H9 (cell line): Measurements from ENCODE around the gene LRP1B. TPM values are rescaled to one million over a fixed set of nuclear protein-coding genes. Genes with fewer than 3 reads are reported as not detected.
"Not testable (repeated sequence)": the region's sequence is repeated elsewhere in the genome, so short reads cannot be mapped to it uniquely, and the experiment has no call there.

ENCODE experiments used
- DNase-seq: peaks from one replicate; pipeline ENCODE4 v3.0.0-alpha.2; 2017
- H2AFZ ChIP-seq: one replicate; pipeline ENCODE4 v1.6.1; 2013; ENCODE audit warnings: mild to moderate bottlenecking, low read length, control low read depth, moderate library complexity
- H2AK5ac ChIP-seq: 2 replicates; pipeline ENCODE4 v1.6.1; 2013; ENCODE audit warnings: low read length, control low read depth, mixed read lengths; ENCODE audit not compliant: insufficient read length
- H2BK120ac ChIP-seq: one replicate; pipeline ENCODE4 v1.6.1; 2013; ENCODE audit warnings: low read depth, mild to moderate bottlenecking, low read length, control low read depth, inconsistent platforms; ENCODE audit not compliant: poor library complexity, severe bottlenecking
- H2BK12ac ChIP-seq: 2 replicates; pipeline ENCODE4 v1.6.1; 2013; ENCODE audit warnings: low read length, control low read depth, mixed read lengths, low read depth; ENCODE audit not compliant: insufficient read length
- H2BK15ac ChIP-seq: 2 replicates; pipeline ENCODE4 v1.6.1; 2013; ENCODE audit warnings: low read depth, low read length, control low read depth
- H2BK20ac ChIP-seq: one replicate; pipeline ENCODE4 v1.6.1; 2013; ENCODE audit warnings: low read depth, mild to moderate bottlenecking, low read length, control low read depth, inconsistent platforms; ENCODE audit not compliant: poor library complexity, severe bottlenecking
- H2BK5ac ChIP-seq: 2 replicates; pipeline ENCODE4 v1.6.1; 2013; ENCODE audit warnings: low read length, control low read depth, mixed read lengths; ENCODE audit not compliant: insufficient read length
- H3K14ac ChIP-seq: 2 replicates; pipeline ENCODE4 v1.6.1; 2013; ENCODE audit warnings: low read length, control low read depth; ENCODE audit not compliant: insufficient read depth
- H3K18ac ChIP-seq: 2 replicates; pipeline ENCODE4 v1.6.1; 2013; ENCODE audit warnings: low read depth, mild to moderate bottlenecking, mixed read lengths, low read length, control low read depth; ENCODE audit not compliant: insufficient read length
- H3K23ac ChIP-seq: 2 replicates; pipeline ENCODE4 v1.6.1; 2013; ENCODE audit warnings: low read length, control low read depth, mixed read lengths, low read depth; ENCODE audit not compliant: insufficient read length
- H3K23me2 ChIP-seq: 2 replicates; pipeline ENCODE4 v1.6.1; 2013; ENCODE audit warnings: low read depth, mild to moderate bottlenecking, mixed read lengths, low read length, control low read depth; ENCODE audit not compliant: insufficient read length, poor library complexity, severe bottlenecking
- H3K27ac ChIP-seq: 2 replicates; pipeline ENCODE4 v1.5.1; 2013; ENCODE audit warnings: low read length, control low read depth, mixed read lengths, low read depth; ENCODE audit not compliant: insufficient read length
- H3K27me3 ChIP-seq: 2 replicates; pipeline ENCODE4 v1.6.1; 2013; ENCODE audit warnings: low read length, control low read depth, inconsistent platforms; ENCODE audit not compliant: insufficient read depth
- H3K4ac ChIP-seq: 2 replicates; pipeline ENCODE4 v1.6.1; 2013; ENCODE audit warnings: low read depth, mild to moderate bottlenecking, control low read depth, inconsistent platforms, low read length, moderate library complexity
- H3K4me1 ChIP-seq: 2 replicates; pipeline ENCODE4 v1.6.1; 2013; ENCODE audit warnings: low read length, control low read depth, inconsistent platforms; ENCODE audit not compliant: insufficient read depth
- H3K4me2 ChIP-seq: 2 replicates; pipeline ENCODE4 v1.6.1; 2013; ENCODE audit warnings: low read length, control low read depth, mixed read lengths; ENCODE audit not compliant: insufficient read length, insufficient read depth
- H3K56ac ChIP-seq: 2 replicates; pipeline ENCODE4 v1.6.1; 2013; ENCODE audit warnings: low read depth, mild to moderate bottlenecking, mixed read lengths, low read length, control low read depth; ENCODE audit not compliant: insufficient read length
- H3K79me1 ChIP-seq: 2 replicates; pipeline ENCODE4 v1.6.1; 2013; ENCODE audit warnings: low read depth, mild to moderate bottlenecking, moderate library complexity, low read length, control low read depth, inconsistent platforms; ENCODE audit not compliant: insufficient read depth, poor library complexity, severe bottlenecking
- H3K79me2 ChIP-seq: 2 replicates; pipeline ENCODE4 v1.6.1; 2013; ENCODE audit warnings: low read length, control low read depth, inconsistent platforms; ENCODE audit not compliant: insufficient read depth
- H3K9ac ChIP-seq: 2 replicates; pipeline ENCODE4 v1.6.1; 2013; ENCODE audit warnings: low read length, control low read depth, mixed read lengths; ENCODE audit not compliant: insufficient read length; ENCODE audit errors: extremely low read depth
- H3K9me3 ChIP-seq: one replicate; pipeline ENCODE4 v1.6.1; 2013; ENCODE audit warnings: low read depth, low read length, inconsistent platforms; ENCODE audit not compliant: control insufficient read depth
- H3T11ph ChIP-seq: one replicate; pipeline ENCODE4 v1.6.1; 2013; ENCODE audit warnings: mild to moderate bottlenecking, low read length, control low read depth, inconsistent platforms
- H4K20me1 ChIP-seq: one replicate; pipeline ENCODE4 v1.6.1; 2013; ENCODE audit not compliant: control insufficient read depth, insufficient read length, insufficient read depth
- H4K5ac ChIP-seq: 2 replicates; pipeline ENCODE4 v1.6.1; 2013; ENCODE audit warnings: low read depth, mild to moderate bottlenecking, mixed read lengths, low read length, control low read depth; ENCODE audit not compliant: insufficient read length
- H4K8ac ChIP-seq: replicated peaks from 2 replicates; pipeline ENCODE4 v1.6.1; 2013; ENCODE audit warnings: low read length, control low read depth, mixed read lengths, low read depth; ENCODE audit not compliant: insufficient read length
- H4K91ac ChIP-seq: 2 replicates; pipeline ENCODE4 v1.6.1; 2013; ENCODE audit warnings: low read depth, mild to moderate bottlenecking, moderate library complexity, mixed read lengths, low read length, control low read depth; ENCODE audit not compliant: insufficient read length
- H3K27ac Mint-ChIP-seq, 3 experiments: 2 replicates in 2 of 3; 3 replicates in 1 of 3; pipeline ENCODE4 v1.8.0; 2020 to 2021; ENCODE audit warnings: mixed read lengths in 3 of 3, mild to moderate bottlenecking in 1 of 3, moderate library complexity in 1 of 3
- H3K27me3 Mint-ChIP-seq: 2 replicates; pipeline ENCODE4 v1.8.0; 2021; ENCODE audit warnings: low read depth, mild to moderate bottlenecking, moderate library complexity, mixed read lengths
- H3K36me3 Mint-ChIP-seq, 3 experiments: 2 replicates in 2 of 3; 3 replicates in 1 of 3; pipeline ENCODE4 v1.8.0; 2020 to 2021; ENCODE audit warnings: low read depth in 3 of 3, mixed read lengths in 3 of 3; ENCODE audit not compliant: insufficient read depth in 1 of 3
- H3K4me1 Mint-ChIP-seq, 2 experiments: 2 replicates each; pipeline ENCODE4 v1.8.0; 2020; ENCODE audit warnings: mixed read lengths in 2 of 2
- H3K4me3 Mint-ChIP-seq, 2 experiments: 2 replicates in 1 of 2; 3 replicates in 1 of 2; pipeline ENCODE4 v1.8.0; 2020 to 2021; ENCODE audit warnings: mild to moderate bottlenecking in 2 of 2, mixed read lengths in 2 of 2, moderate library complexity in 1 of 2
- H3K9me3 Mint-ChIP-seq, 2 experiments: 2 replicates in 1 of 2; 3 replicates in 1 of 2; pipeline ENCODE4 v1.8.0; 2020; ENCODE audit warnings: mild to moderate bottlenecking in 2 of 2, mixed read lengths in 2 of 2, moderate library complexity in 1 of 2
- WGBS: extraction: QIAGEN DNeasy Blood & Tissue Kit; methylation state at CpG from one replicate; pipeline ENCODE4 v1.1.7; 2013; ENCODE audit warnings: missing lambda C conversion rate, low lambda C conversion rate, mixed read lengths; ENCODE audit not compliant: insufficient read length; ENCODE audit errors: extremely low coverage; 5-methylcytosine and 5-hydroxymethylcytosine counted together
- total RNA-seq: library from RNA; stranded (reverse); gene quantifications from 2 replicates; pipeline ENCODE4 v1.2.1, GENCODE V29; 2021
- TF ChIP-seq, protein P1 (sequence below): fragments of 200-600 bp; sonication (generic); conservative IDR thresholded peaks from 3 replicates; pipeline ENCODE4 v1.8.0; 2021; ENCODE audit warnings: antibody characterized with exemption, mild to moderate bottlenecking

LRP1B gene
- total RNA-seq, 1 experiment from 2014 or later: not detected

DNA sequence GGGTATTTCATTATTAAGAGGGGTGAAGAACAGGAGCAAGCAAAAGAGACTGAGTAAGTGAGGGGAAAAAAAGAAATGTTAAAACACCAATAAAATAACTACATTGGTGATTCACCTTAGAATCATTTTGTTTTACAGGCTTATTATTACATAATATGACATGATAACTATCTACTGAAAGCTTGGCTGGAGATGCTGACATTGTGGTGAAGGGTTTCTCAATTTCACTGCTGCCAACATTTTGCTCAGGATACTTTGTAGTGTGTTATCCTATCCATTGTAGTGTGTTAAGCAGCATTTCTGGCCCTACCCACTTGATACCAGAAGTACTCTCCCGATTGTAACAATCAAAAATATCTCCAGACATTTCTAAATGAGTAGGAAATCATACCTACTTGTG, 1786.0 kb downstream of the LRP1B start:
- Histone ChIP-seq H2BK120ac (no peak overlapping the region), H2AFZ (no peak overlapping the region), H3K9ac (no peak overlapping the region), H3K18ac (no peak overlapping the region), H3K4ac (no peak overlapping the region), H3K4me2 (no peak overlapping the region), H3T11ph (no peak overlapping the region), H3K9me3 (no peaks in the 10 kb centered on the region), H4K8ac (no peak overlapping the region), H2BK15ac (no peak overlapping the region), H4K20me1 (no peaks in the 10 kb centered on the region), H2AK5ac (no peak overlapping the region), H3K56ac (no peak overlapping the region), H3K23me2 (no peaks in the 10 kb centered on the region), H3K27ac (no peak overlapping the region), H3K23ac (no peak overlapping the region), H2BK5ac (no peak overlapping the region), H4K91ac (no peak overlapping the region), H4K5ac (no peak overlapping the region), H3K27me3 (no peaks in the 10 kb centered on the region), H3K4me1 (0 out of 2 replicates have a peak, but pooled peaks cover 2% of the 10 kb centered on the region), H3K79me2 (no peaks in the 10 kb centered on the region), H2BK20ac (no peak overlapping the region), H3K14ac (no peak overlapping the region), H3K79me1 (no peaks in the 10 kb centered on the region), H2BK12ac (no peak overlapping the region)
- no peak overlapping the region for H3K4me3 Mint-ChIP-seq
- H3K27me3 Mint-ChIP-seq: no peaks in the 10 kb centered on the region
- TF ChIP-seq, protein P1, sequence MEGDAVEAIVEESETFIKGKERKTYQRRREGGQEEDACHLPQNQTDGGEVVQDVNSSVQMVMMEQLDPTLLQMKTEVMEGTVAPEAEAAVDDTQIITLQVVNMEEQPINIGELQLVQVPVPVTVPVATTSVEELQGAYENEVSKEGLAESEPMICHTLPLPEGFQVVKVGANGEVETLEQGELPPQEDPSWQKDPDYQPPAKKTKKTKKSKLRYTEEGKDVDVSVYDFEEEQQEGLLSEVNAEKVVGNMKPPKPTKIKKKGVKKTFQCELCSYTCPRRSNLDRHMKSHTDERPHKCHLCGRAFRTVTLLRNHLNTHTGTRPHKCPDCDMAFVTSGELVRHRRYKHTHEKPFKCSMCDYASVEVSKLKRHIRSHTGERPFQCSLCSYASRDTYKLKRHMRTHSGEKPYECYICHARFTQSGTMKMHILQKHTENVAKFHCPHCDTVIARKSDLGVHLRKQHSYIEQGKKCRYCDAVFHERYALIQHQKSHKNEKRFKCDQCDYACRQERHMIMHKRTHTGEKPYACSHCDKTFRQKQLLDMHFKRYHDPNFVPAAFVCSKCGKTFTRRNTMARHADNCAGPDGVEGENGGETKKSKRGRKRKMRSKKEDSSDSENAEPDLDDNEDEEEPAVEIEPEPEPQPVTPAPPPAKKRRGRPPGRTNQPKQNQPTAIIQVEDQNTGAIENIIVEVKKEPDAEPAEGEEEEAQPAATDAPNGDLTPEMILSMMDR: no peak
- no peak for DNase-seq
- WGBS: no CpG with 5 or more reads among the region's 1 CpG
- H3K9me3 Mint-ChIP-seq: no peaks in the 10 kb centered on the region
- H3K27ac Mint-ChIP-seq: no peak overlapping the region
- H3K4me1 Mint-ChIP-seq: peaks cover 10 to 11% of the 10 kb centered on the region in 2 experiments
- no peaks in the 10 kb centered on the region for H3K36me3 Mint-ChIP-seq

DNA sequence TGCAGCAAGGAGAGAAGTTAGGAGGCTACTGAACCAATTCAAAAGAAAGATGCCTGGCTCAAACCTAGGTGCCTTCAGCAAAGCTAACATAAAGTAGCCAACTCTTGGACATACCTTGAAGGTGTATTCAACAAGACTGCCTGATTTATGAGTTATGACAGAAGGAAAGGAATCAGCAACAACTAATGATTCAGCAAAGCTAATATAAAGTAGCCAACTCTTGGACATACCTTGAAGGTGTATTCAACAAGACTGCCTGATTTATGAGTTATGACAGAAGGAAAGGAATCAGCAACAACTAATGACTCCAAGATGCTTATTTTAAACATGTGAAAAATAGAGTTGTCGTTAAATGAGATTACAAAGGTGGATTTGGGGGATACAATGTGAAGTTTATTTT, 1786.5 kb downstream of the LRP1B start:
- H3K4me1 Mint-ChIP-seq, H2BK20ac ChIP-seq, H3K27me3 ChIP-seq, H3T11ph ChIP-seq, H3K4ac ChIP-seq, H3K9me3 Mint-ChIP-seq, H4K91ac ChIP-seq, H2BK12ac ChIP-seq, H2BK5ac ChIP-seq, H4K20me1 ChIP-seq, H3K27ac ChIP-seq, H3K79me1 ChIP-seq, H3K27ac Mint-ChIP-seq, H3K9ac ChIP-seq, H2AK5ac ChIP-seq, H3K36me3 Mint-ChIP-seq, H3K4me3 Mint-ChIP-seq, H2BK120ac ChIP-seq, H3K23me2 ChIP-seq, H3K4me2 ChIP-seq, H4K5ac ChIP-seq, H2BK15ac ChIP-seq, H3K27me3 Mint-ChIP-seq, H3K14ac ChIP-seq, H3K56ac ChIP-seq, H4K8ac ChIP-seq, H3K4me1 ChIP-seq, H3K9me3 ChIP-seq, H3K79me2 ChIP-seq, H2AFZ ChIP-seq, H3K23ac ChIP-seq, DNase-seq, H3K18ac ChIP-seq: not testable (repeated sequence)
- WGBS: no CpG with 5 or more reads among the region's 1 CpG
